Smooth muscle cell (in vitro differentiated cells): ENCODE data around the gene STIM1. TPM values are rescaled to one million over a fixed set of nuclear protein-coding genes. Genes with fewer than 3 reads are reported as not detected.

Source experiments
- DNase-seq: peaks from one replicate; lab custom pipeline; 2025; ENCODE audit not compliant: unreplicated experiment; lab: John Stamatoyannopoulos, UW
- H2AFZ ChIP-seq: fragments of 200-600 bp; sonication (generic); 2 replicates; pipeline ENCODE4 v1.6.0; 2016; ENCODE audit warnings: antibody characterized with exemption, low read depth, mild to moderate bottlenecking
- H3F3A ChIP-seq: fragments of 200-600 bp; sonication (generic); 2 replicates; pipeline ENCODE4 v1.6.0; 2017; ENCODE audit warnings: antibody characterized with exemption, low read depth
- H3K27ac ChIP-seq: fragments of 200-600 bp; sonication (generic); 2 replicates; pipeline ENCODE4 v1.5.1; 2016; ENCODE audit warnings: low read depth, mild to moderate bottlenecking
- H3K27me3 ChIP-seq: fragments of 200-600 bp; sonication (generic); 2 replicates; pipeline ENCODE4 v1.6.1; 2016; ENCODE audit warnings: low read depth, mild to moderate bottlenecking
- H3K36me3 ChIP-seq: fragments of 200-600 bp; sonication (generic); 2 replicates; pipeline ENCODE4 v1.5.1; 2016; ENCODE audit warnings: low read depth
- H3K4me1 ChIP-seq: fragments of 200-600 bp; sonication (generic); 2 replicates; pipeline ENCODE4 v1.5.1; 2016; ENCODE audit warnings: low read depth
- H3K4me2 ChIP-seq: fragments of 200-600 bp; sonication (generic); 2 replicates; pipeline ENCODE4 v1.6.0; 2016; ENCODE audit warnings: mild to moderate bottlenecking
- H3K4me3 ChIP-seq: fragments of 200-600 bp; sonication (generic); 2 replicates; pipeline ENCODE4 v1.5.1; 2016; ENCODE audit warnings: mild to moderate bottlenecking
- H3K79me2 ChIP-seq: fragments of 200-600 bp; sonication (generic); 2 replicates; pipeline ENCODE4 v1.6.0; 2016; ENCODE audit warnings: low read depth, mild to moderate bottlenecking
- H3K9ac ChIP-seq: fragments of 200-600 bp; sonication (generic); 2 replicates; pipeline ENCODE4 v1.6.0; 2016; ENCODE audit warnings: low read depth
- H3K9me3 ChIP-seq: fragments of 200-600 bp; sonication (generic); replicated peaks from 2 replicates; pipeline ENCODE4 v1.5.1; 2016; ENCODE audit warnings: low read depth
- H4K20me1 ChIP-seq: fragments of 200-600 bp; sonication (generic); 2 replicates; pipeline ENCODE4 v1.6.0; 2016; ENCODE audit warnings: low read depth
- CTCF ChIP-seq: fragments of 200-600 bp; sonication (generic); IDR thresholded peaks from 2 replicates; pipeline ENCODE4 v1.5.1; 2017; ENCODE audit warnings: borderline replicate concordance, mild to moderate bottlenecking, antibody characterized with exemption; ENCODE audit not compliant: insufficient read depth, poor library complexity, severe bottlenecking
- WGBS: methylation state at CpG from one replicate; pipeline ENCODE4 v1.1.7; 2016; ENCODE audit warnings: low lambda C conversion rate; 5-methylcytosine and 5-hydroxymethylcytosine counted together
- polyA plus RNA-seq: library from polyadenylated mRNA; unstranded; fragments of >200 nt; fragmentation: Nextera tagmentation; extraction: Ambion mirVana; gene quantifications from 2 replicates; pipeline ENCODE4 v1.2.1, GENCODE V29; 2016
- small RNA-seq: library from RNA; depleted of rRNA; stranded (forward); fragments of <200 nt; gene quantifications from one replicate; pipeline ENCODE3, GENCODE V24; 2014
- total RNA-seq: library from RNA; depleted of rRNA; stranded (reverse); fragments of >200 nt; gene quantifications from 2 replicates; pipeline ENCODE4 v1.2.3, GENCODE V29; 2014

The STIM1 gene
- total and polyA plus RNA-seq, 2 experiments from 2014 or later: 15.3 to 31.5 TPM

GRCh38 chr11:4138497-4138896, 283.0 kb downstream of the STIM1 start:
- no peak overlapping the region for H3K4me3 ChIP-seq
- no peaks in the 10 kb centered on the region for H3K9me3 ChIP-seq
- DNase-seq: no peak
- H3K27me3 ChIP-seq: no peaks in the 10 kb centered on the region
- H3K79me2 ChIP-seq: no peaks in the 10 kb centered on the region
- no peaks in the 10 kb centered on the region for H3K4me1 ChIP-seq
- H4K20me1 ChIP-seq: no peaks in the 10 kb centered on the region
- peaks cover 16% of the 10 kb centered on the region for H3K36me3 ChIP-seq
- no peak for TF ChIP-seq CTCF
- H3K9ac ChIP-seq: no peak overlapping the region
- H3F3A ChIP-seq: no peaks in the 10 kb centered on the region
- H3K27ac ChIP-seq: no peak overlapping the region
- no peak overlapping the region for H2AFZ ChIP-seq
- H3K4me2 ChIP-seq: no peak overlapping the region
- WGBS: 100% methylated on average over 1 of the region's 1 CpG

GRCh38 chr11:4140067-4140636, 284.7 kb downstream of the STIM1 start:
- H2AFZ ChIP-seq: no peak overlapping the region
- no peak overlapping the region for H3K4me3 ChIP-seq
- no peaks in the 10 kb centered on the region for H3F3A ChIP-seq
- H3K36me3 ChIP-seq: peaks cover 14% of the 10 kb centered on the region
- no peaks in the 10 kb centered on the region for H3K27me3 ChIP-seq
- DNase-seq: no peak
- no peak overlapping the region for H3K4me2 ChIP-seq
- H3K9me3 ChIP-seq: no peaks in the 10 kb centered on the region
- no peak overlapping the region for H3K9ac ChIP-seq
- H3K4me1 ChIP-seq: no peaks in the 10 kb centered on the region
- no peaks in the 10 kb centered on the region for H4K20me1 ChIP-seq
- no peaks in the 10 kb centered on the region for H3K79me2 ChIP-seq
- no peak overlapping the region for H3K27ac ChIP-seq
- TF ChIP-seq CTCF: no peak
- 98% methylated on average over 2 of the region's 2 CpGs for WGBS

Small RNAs within 50 kb of the gene (small RNA-seq; reads per million reads assigned to genes)
- gene AC087441.2 (not detected), gene RF00409 (not detected), gene RPS29P20 (not detected)

Other genes starting within 250 kb of the STIM1 start
- gene ART5, start 213.7 kb upstream of the STIM1 start, total RNA-seq: 3.5 and 4.8 TPM in 2 replicates
- gene ART5, start 213.7 kb upstream of the STIM1 start, polyA plus RNA-seq: 2.4 and 5.2 TPM in 2 replicates
- gene ART1, start 210.5 kb upstream of the STIM1 start, total RNA-seq: not detected in 2 replicates
- gene ART1, start 210.5 kb upstream of the STIM1 start, polyA plus RNA-seq: not detected in 2 replicates
- 0.58 and 1.0 TPM in 2 replicates for gene CHRNA10, start 184.3 kb upstream of the STIM1 start, total RNA-seq
- gene CHRNA10, start 184.3 kb upstream of the STIM1 start, polyA plus RNA-seq: 0.41 and 2.3 TPM in 2 replicates
- gene NUP98, start 58.1 kb upstream of the STIM1 start, total RNA-seq: 81.8 and 84.0 TPM in 2 replicates
- 15.8 and 19.6 TPM in 2 replicates for gene NUP98, start 58.1 kb upstream of the STIM1 start, polyA plus RNA-seq
- 8.7 and 9.5 TPM in 2 replicates for gene PGAP2, start 47.1 kb upstream of the STIM1 start, total RNA-seq
- 10.9 and 22.9 TPM in 2 replicates for gene PGAP2, start 47.1 kb upstream of the STIM1 start, polyA plus RNA-seq
- 20.2 and 20.7 TPM in 2 replicates for gene RHOG, start 14.7 kb upstream of the STIM1 start, total RNA-seq
- 32.7 and 51.3 TPM in 2 replicates for gene RHOG, start 14.7 kb upstream of the STIM1 start, polyA plus RNA-seq
- gene RRM1, start 239.1 kb downstream of the STIM1 start, total RNA-seq: 76.1 and 90.5 TPM in 2 replicates
- gene RRM1, start 239.1 kb downstream of the STIM1 start, polyA plus RNA-seq: 29.5 and 36.4 TPM in 2 replicates